WI38 (cell line): Measurements from ENCODE around the gene VTI1A.

Source experiments
- H3K4me3 ChIP-seq: 2 replicates; pipeline ENCODE4 v1.5.1; 2011; ENCODE audit warnings: low read depth, mild to moderate bottlenecking, control low read depth, low read length
- CTCF ChIP-seq: IDR thresholded peaks from 2 replicates; pipeline ENCODE4 v1.5.1; 2012; ENCODE audit warnings: low read depth, mild to moderate bottlenecking, control low read depth, low read length

VTI1A gene

GRCh38 chr10:112412696-112413095 is 34.3 kb upstream of the VTI1A start:
- TF ChIP-seq CTCF: no peak
- no peak overlapping the region for H3K4me3 ChIP-seq

GRCh38 chr10:112421731-112422130 is 25.3 kb upstream of the VTI1A start:
- no peak overlapping the region for H3K4me3 ChIP-seq
- no peak for TF ChIP-seq CTCF

GRCh38 chr10:112424651-112425050 is 22.4 kb upstream of the VTI1A start:
- TF ChIP-seq CTCF: no peak
- no peak overlapping the region for H3K4me3 ChIP-seq

- TF ChIP-seq CTCF: no peak
- no peak overlapping the region for H3K4me3 ChIP-seq
Measured at GRCh38 chr10:112426111-112426510, 20.9 kb upstream of the VTI1A start.

GRCh38 chr10:112429147-112429546 is 17.9 kb upstream of the VTI1A start:
- H3K4me3 ChIP-seq: no peak overlapping the region
- TF ChIP-seq CTCF: no peak

GRCh38 chr10:112429654-112430230 is 17.3 kb upstream of the VTI1A start:
- no peak for TF ChIP-seq CTCF

GRCh38 chr10:112433136-112433535 is 13.9 kb upstream of the VTI1A start:
- H3K4me3 ChIP-seq: no peak overlapping the region
- TF ChIP-seq CTCF: no peak

More at GRCh38 chr10:112429654-112430230, 17.3 kb upstream of the VTI1A start:
- no peak overlapping the region for H3K4me3 ChIP-seq
